ENCODE measurements around the gene HTR4. TPM values are rescaled to one million over a fixed set of nuclear protein-coding genes. Genes with fewer than 3 reads are reported as not detected.
"Not testable (repeated sequence)": the region's sequence is repeated elsewhere in the genome, so short reads cannot be mapped to it uniquely, and the experiment has no call there.

HTR4 gene
- total and polyA plus RNA-seq, 2 donors from 2014 or later = 0.22 TPM; not detected in 1

- FAIRE-seq (no peak), DNase-seq (no peak)
- H3K9me3 ChIP-seq (ENCODE audit: control insufficient read depth in 2 of 3, insufficient read depth in 1 of 3, low read length in 3 of 3) = peaks cover 0 to 15% (median 4%) of the 10 kb centered on the region in 3 donors
- H3K4me3 ChIP-seq (ENCODE audit: low read length in 3 of 3) = no peak overlapping the region
- no peaks in the 10 kb centered on the region for H3K27me3 ChIP-seq (ENCODE audit: control insufficient read depth, insufficient read depth, low read length)
- TF ChIP-seq CTCF (IDR thresholded peaks at IDR 0.05; ENCODE audit: borderline replicate concordance, extremely low read depth, insufficient read depth) = no peak
- no peak overlapping the region for H3K27ac ChIP-seq (ENCODE audit: low read depth in 2 of 2, low read length in 2 of 2)
- no peak overlapping the region for H3K9ac ChIP-seq (ENCODE audit: low read length in 3 of 3)
- intact Hi-C loops (cut with DNase I) = no loop called here
- no peaks in the 10 kb centered on the region for H3K36me3 ChIP-seq (ENCODE audit: control insufficient read depth in 2 of 3, insufficient read depth in 3 of 3, low read length in 3 of 3)
- H3K4me1 ChIP-seq (ENCODE audit: control insufficient read depth in 2 of 3, insufficient read depth in 2 of 3, low read depth in 1 of 3, low read length in 3 of 3) = no peaks in the 10 kb centered on the region
Observed at GRCh38 chr5:148532969-148533670, 121.2 kb downstream of the HTR4 start.

GRCh38 chr5:148529450-148529849 lies 124.9 kb downstream of the HTR4 start:
- DNase-seq; H3K36me3 ChIP-seq (ENCODE audit: control insufficient read depth in 2 of 3, insufficient read depth in 3 of 3, low read length in 3 of 3); H3K9ac ChIP-seq (ENCODE audit: low read length in 3 of 3); intact Hi-C loops (cut with DNase I); H3K27me3 ChIP-seq (ENCODE audit: control insufficient read depth, insufficient read depth, low read length); H3K27ac ChIP-seq (ENCODE audit: low read depth in 2 of 2, low read length in 2 of 2); FAIRE-seq; H3K9me3 ChIP-seq (ENCODE audit: control insufficient read depth in 2 of 3, insufficient read depth in 1 of 3, low read length in 3 of 3); H3K4me1 ChIP-seq (ENCODE audit: control insufficient read depth in 2 of 3, insufficient read depth in 2 of 3, low read depth in 1 of 3, low read length in 3 of 3); H3K4me3 ChIP-seq (ENCODE audit: low read length in 3 of 3): not testable (repeated sequence)

GRCh38 chr5:148524721-148525120 lies 129.6 kb downstream of the HTR4 start:
- H3K36me3 ChIP-seq (ENCODE audit: control insufficient read depth in 2 of 3, insufficient read depth in 3 of 3, low read length in 3 of 3) = no peaks in the 10 kb centered on the region

GRCh38 chr5:148523139-148523538 lies 131.2 kb downstream of the HTR4 start:
- no peaks in the 10 kb centered on the region for H3K27me3 ChIP-seq (ENCODE audit: control insufficient read depth, insufficient read depth, low read length)
- intact Hi-C loops (cut with DNase I) = no loop called here
- H3K4me3 ChIP-seq (ENCODE audit: low read length in 3 of 3) = no peak overlapping the region
- no peak for TF ChIP-seq CTCF (IDR thresholded peaks at IDR 0.05; ENCODE audit: borderline replicate concordance, extremely low read depth, insufficient read depth)
- H3K36me3 ChIP-seq (ENCODE audit: control insufficient read depth in 2 of 3, insufficient read depth in 3 of 3, low read length in 3 of 3) = no peaks in the 10 kb centered on the region
- no peaks in the 10 kb centered on the region for H3K9me3 ChIP-seq (ENCODE audit: control insufficient read depth in 2 of 3, insufficient read depth in 1 of 3, low read length in 3 of 3)
- H3K9ac ChIP-seq (ENCODE audit: low read length in 3 of 3) = no peak overlapping the region
- H3K27ac ChIP-seq (ENCODE audit: low read depth in 2 of 2, low read length in 2 of 2) = no peak overlapping the region
- DNase-seq (peak in 1 of 5 donors; percentile 3), FAIRE-seq (no peak)
- H3K4me1 ChIP-seq (ENCODE audit: control insufficient read depth in 2 of 3, insufficient read depth in 2 of 3, low read depth in 1 of 3, low read length in 3 of 3) = no peaks in the 10 kb centered on the region

More at GRCh38 chr5:148524721-148525120, 129.6 kb downstream of the HTR4 start:
- FAIRE-seq (no peak), DNase-seq (no peak)
- intact Hi-C loops (cut with DNase I) = no loop called here
- Histone ChIP-seq H3K27me3 (ENCODE audit: control insufficient read depth, insufficient read depth, low read length) (no peaks in the 10 kb centered on the region), H3K9ac (ENCODE audit: low read length in 3 of 3) (no peak overlapping the region), H3K27ac (ENCODE audit: low read depth in 2 of 2, low read length in 2 of 2) (no peak overlapping the region), H3K9me3 (ENCODE audit: control insufficient read depth in 2 of 3, insufficient read depth in 1 of 3, low read length in 3 of 3) (peaks cover 0 to 8% (median 4%) of the 10 kb centered on the region in 3 donors), H3K4me3 (ENCODE audit: low read length in 3 of 3) (no peak overlapping the region), H3K4me1 (ENCODE audit: control insufficient read depth in 2 of 3, insufficient read depth in 2 of 3, low read depth in 1 of 3, low read length in 3 of 3) (no peaks in the 10 kb centered on the region)
- no peak for TF ChIP-seq CTCF (IDR thresholded peaks at IDR 0.05; ENCODE audit: borderline replicate concordance, extremely low read depth, insufficient read depth)

All from kidney (tissue), 14 donors.